ENCODE measurements around the gene ABCA4. TPM values are rescaled to one million over a fixed set of nuclear protein-coding genes. Genes with fewer than 3 reads are reported as not detected.

ABCA4 gene
- total RNA-seq, 1 experiment from 2014 or later = 1.5 TPM

GRCh38 chr1:94014635-94015488, 106.1 kb downstream of the ABCA4 start:
- Histone ChIP-seq H3K36me3 (ENCODE audit: control insufficient read depth, insufficient read depth, low read length) (no peaks in the 10 kb centered on the region), H3K9me3 (ENCODE audit: control insufficient read depth, insufficient read depth, low read depth, low read length) (no peaks in the 10 kb centered on the region), H3K27me3 (ENCODE audit: control insufficient read depth, insufficient read depth, low read length) (no peaks in the 10 kb centered on the region), H3K27ac (ENCODE audit: low read length) (no peak overlapping the region), H3K4me1 (ENCODE audit: control insufficient read depth, insufficient read depth, low read length) (no peaks in the 10 kb centered on the region), H3K4me3 (ENCODE audit: low read depth in 2 of 2, low read length in 2 of 2) (no peak overlapping the region)
- CTCF ChIA-PET = interaction anchor here (1.3 kb wide), 1 partner anchor 11 kb away, joined by 4 read pairs; no protein-coding TSS in a partner anchor
- intact Hi-C loops (cut with micrococcal nuclease; ENCODE audit: unreplicated experiment) (no loop called here), in situ Hi-C loops (cut with HindIII; ENCODE audit: low pct_unique_long_range_greater_than_20kb, low sequenced_read_pairs) (no loop called here)
- TF ChIP-seq REST (IDR thresholded peaks at IDR 0.05; ENCODE audit: insufficient read depth in 1 of 2, low read depth in 2 of 2, low read length in 1 of 2) = no peak
- no peak for TF ChIP-seq SIN3A (IDR thresholded peaks at IDR 0.05; ENCODE audit: borderline replicate concordance, insufficient read depth, low read depth, low read length)
- TF ChIP-seq TCF7L2 (IDR thresholded peaks at IDR 0.05; ENCODE audit: low read depth, low read length) = no peak
- TF ChIP-seq CTCF (IDR thresholded peaks at IDR 0.05) = no peak
- TF ChIP-seq POLR2AphosphoS5 (IDR thresholded peaks at IDR 0.05; ENCODE audit: low read depth, low read length) = no peak
- POLR2A ChIA-PET = no interaction called here
- BruUV-seq (replicated peaks) = no TSS peak
- no peak for DNase-seq (ENCODE audit: low read depth, low spot score)
- no peak for ATAC-seq

GRCh38 chr1:94014087-94014486, 106.9 kb downstream of the ABCA4 start:
- no peak overlapping the region for H3K4me3 ChIP-seq (ENCODE audit: low read depth in 2 of 2, low read length in 2 of 2)
- ChIA-PET POLR2A (no interaction called here), CTCF (interaction anchor here (0.6 to 0.7 kb wide), 2 partner anchors 33 to 1211 kb away, joined by 3 to 5 read pairs; no protein-coding TSS in a partner anchor)
- H3K27me3 ChIP-seq (ENCODE audit: control insufficient read depth, insufficient read depth, low read length) = no peaks in the 10 kb centered on the region
- H3K4me1 ChIP-seq (ENCODE audit: control insufficient read depth, insufficient read depth, low read length) = no peaks in the 10 kb centered on the region
- H3K9me3 ChIP-seq (ENCODE audit: control insufficient read depth, insufficient read depth, low read depth, low read length) = no peaks in the 10 kb centered on the region
- no peaks in the 10 kb centered on the region for H3K36me3 ChIP-seq (ENCODE audit: control insufficient read depth, insufficient read depth, low read length)
- intact Hi-C loops (cut with micrococcal nuclease; ENCODE audit: unreplicated experiment) (no loop called here), in situ Hi-C loops (cut with HindIII; ENCODE audit: low pct_unique_long_range_greater_than_20kb, low sequenced_read_pairs) (no loop called here)
- TF ChIP-seq TCF7L2 (IDR thresholded peaks at IDR 0.05; ENCODE audit: low read depth, low read length) (no peak), POLR2AphosphoS5 (IDR thresholded peaks at IDR 0.05; ENCODE audit: low read depth, low read length) (no peak), CTCF (IDR thresholded peaks at IDR 0.05) (no peak), SIN3A (IDR thresholded peaks at IDR 0.05; ENCODE audit: borderline replicate concordance, insufficient read depth, low read depth, low read length) (no peak), REST (IDR thresholded peaks at IDR 0.05; ENCODE audit: insufficient read depth in 1 of 2, low read depth in 2 of 2, low read length in 1 of 2) (no peak)
- DNase-seq (ENCODE audit: low read depth, low spot score) (no peak), ATAC-seq (no peak)
- no peak overlapping the region for H3K27ac ChIP-seq (ENCODE audit: low read length)
- no TSS peak for BruUV-seq (replicated peaks)

All from Panc1 (cell line).